K562 (cell line): ENCODE results near the gene ZNF782. TPM values are rescaled to one million over a fixed set of nuclear protein-coding genes. Genes with fewer than 3 reads are reported as not detected.

Experiments used
- ATAC-seq: fragments of 200-7000 bp; cut with Tn5 transposase; 3 replicates; pipeline ENCODE4 v1.9.1; 2020; ENCODE audit warnings: moderate library complexity
- BruUV-seq: library from RNA; stranded (reverse); fragments of 400-500 nt; replicated peaks from 2 replicates; lab custom pipeline; 2021; lab: Mats Ljungman, UMichigan
- CTCF ChIA-PET: fragments of 300-600 bp; formaldehyde crosslinking; extraction: SDS; loops from one replicate; lab custom pipeline; 2021; ENCODE audit warnings: low intra/inter-chr PET ratio; lab: Yijun Ruan, JAX
- POLR2A ChIA-PET: fragments of 300-600, 350-650 bp; sonication (Branson Sonifier 250); formaldehyde crosslinking; extraction: SDS; loops from one replicate; lab custom pipeline; 2021; ENCODE audit warnings: antibody characterized with exemption, inconsistent platforms; lab: Yijun Ruan, JAX
- DNase-seq, 4 experiments: peaks; one replicate each; pipeline versions ENCODE4 v3.0.0 to v3.0.0-alpha.2; 2011 to 2018; ENCODE audit warnings: low spot score in 3 of 4, mixed read lengths in 3 of 4; ENCODE audit errors: extremely low read depth in 1 of 4
- FAIRE-seq: peaks from 2 replicates; lab custom pipeline; 2011; peaks lifted over from hg19 to GRCh38; lab: Jason Lieb, UNC
- H2AFZ ChIP-seq: 2 replicates; pipeline ENCODE4 v1.6.0; 2011; ENCODE audit warnings: low read depth, low read length, control low read depth, inconsistent platforms
- H3K27ac ChIP-seq: fragments of 200-600 bp; 3 replicates; pipeline ENCODE4 v1.8.0; 2011; ENCODE audit warnings: low read depth, mild to moderate bottlenecking, control low read depth, inconsistent platforms, low read length, moderate library complexity, mixed read lengths; ENCODE audit errors: extremely low read depth
- H3K27me3 ChIP-seq, 2 experiments: fragments of 300-600 bp in 1 of 2; 2 replicates in 1 of 2; 3 replicates in 1 of 2; pipeline versions ENCODE4 v1.6.0 to v1.8.0; 2011; ENCODE audit warnings: inconsistent platforms in 2 of 2, low read length in 2 of 2, mild to moderate bottlenecking in 1 of 2, mixed read lengths in 1 of 2, moderate library complexity in 1 of 2; ENCODE audit not compliant: control insufficient read depth in 2 of 2, insufficient read depth in 2 of 2
- H3K36me3 ChIP-seq: fragments of 300-600 bp; 3 replicates; pipeline ENCODE4 v1.8.0; 2011; ENCODE audit warnings: mild to moderate bottlenecking, low read length, inconsistent platforms; ENCODE audit not compliant: control insufficient read depth, insufficient read depth
- H3K4me1 ChIP-seq, 2 experiments: fragments of 200-600 bp in 1 of 2; replicated peaks in 1 of 2; 2 replicates in 1 of 2; 3 replicates in 1 of 2; pipeline versions ENCODE4 v1.5.1 to v1.8.0; 2011; ENCODE audit warnings: inconsistent platforms in 2 of 2, low read length in 2 of 2, mild to moderate bottlenecking in 1 of 2, mixed read lengths in 1 of 2, moderate library complexity in 1 of 2; ENCODE audit not compliant: control insufficient read depth in 2 of 2, insufficient read depth in 2 of 2
- H3K4me2 ChIP-seq: 2 replicates; pipeline ENCODE4 v1.6.1; 2011; ENCODE audit warnings: low read length, control low read depth, inconsistent platforms, mixed read lengths; ENCODE audit not compliant: insufficient read depth
- H3K4me3 ChIP-seq: fragments of 200-600 bp; sonication (generic), shearing (Covaris generic); 2 replicates; pipeline ENCODE4 v1.5.1; 2016; ENCODE audit warnings: control low read depth, inconsistent platforms
- H3K79me2 ChIP-seq: fragments of 200-600 bp; 3 replicates; pipeline ENCODE4 v1.8.0; 2011; ENCODE audit warnings: low read length, inconsistent platforms; ENCODE audit not compliant: control insufficient read depth, insufficient read depth
- H3K9ac ChIP-seq, 2 experiments: 2 replicates each; pipeline versions ENCODE4 v1.6.0 to v1.6.1; 2011; ENCODE audit warnings: low read depth in 2 of 2, low read length in 2 of 2, control low read depth in 1 of 2, inconsistent platforms in 1 of 2, mild to moderate bottlenecking in 1 of 2, mixed read lengths in 1 of 2; ENCODE audit not compliant: insufficient read depth in 1 of 2
- H3K9me1 ChIP-seq: one replicate; pipeline ENCODE4 v1.6.0; 2011; ENCODE audit warnings: inconsistent platforms, mild to moderate bottlenecking, low read length, moderate library complexity; ENCODE audit not compliant: control insufficient read depth, insufficient read depth
- H3K9me3 ChIP-seq: replicated peaks from 2 replicates; pipeline ENCODE4 v1.5.1; 2011; ENCODE audit warnings: low read depth, low read length, inconsistent platforms; ENCODE audit not compliant: control insufficient read depth, insufficient read depth
- H4K20me1 ChIP-seq: replicated peaks from 2 replicates; pipeline ENCODE4 v1.6.1; 2011; ENCODE audit warnings: low read length, inconsistent platforms, mixed read lengths; ENCODE audit not compliant: control insufficient read depth, insufficient read depth
- CSDE1 ChIP-seq, 2 experiments: fragments of 450-650 bp; IDR thresholded peaks; 2 replicates each; pipeline ENCODE4 v1.6.1; 2016; ENCODE audit warnings: mild to moderate bottlenecking in 1 of 2
- KLF1 ChIP-seq: fragments of 450-650 bp; IDR thresholded peaks from 2 replicates; pipeline ENCODE4 v1.6.1; 2016; ENCODE audit warnings: missing genetic modification characterization, missing compliant biosample characterization
- LCOR ChIP-seq: sonication (generic); formaldehyde crosslinking; IDR thresholded peaks from 2 replicates; pipeline ENCODE4 v1.8.0; 2022; ENCODE audit warnings: mild to moderate bottlenecking, missing genetic modification reagents
- MCM7 ChIP-seq, 2 experiments: fragments of 450-650 bp; IDR thresholded peaks; 2 replicates each; pipeline ENCODE4 v1.6.1; 2016 to 2018
- NCOR1 ChIP-seq: fragments of 450-650 bp; IDR thresholded peaks from 2 replicates; pipeline ENCODE4 v1.6.1; 2016; ENCODE audit warnings: mild to moderate bottlenecking, moderate library complexity
- POLR2AphosphoS5 ChIP-seq: IDR thresholded peaks from 2 replicates; pipeline ENCODE4 v1.6.1; 2011; ENCODE audit warnings: mild to moderate bottlenecking, low read depth, low read length, moderate library complexity; ENCODE audit not compliant: control insufficient read depth, insufficient read depth
- PYGO2 ChIP-seq: fragments of 450-650 bp; IDR thresholded peaks from 2 replicates; pipeline ENCODE4 v1.6.1; 2016; ENCODE audit warnings: mild to moderate bottlenecking, missing genetic modification characterization, moderate library complexity, missing compliant biosample characterization
- RAD21 ChIP-seq, 2 experiments: fragments of 250-450 bp in 1 of 2; fragments of 450-650 bp in 1 of 2; sonication (Bioruptor Pico) in 1 of 2; formaldehyde crosslinking in 1 of 2; IDR thresholded peaks in 1 of 2; conservative IDR thresholded peaks in 1 of 2; 2 replicates each; pipeline versions ENCODE4 v1.4.0 to v1.8.0; 2020 to 2022; ENCODE audit warnings: mild to moderate bottlenecking in 2 of 2, moderate library complexity in 1 of 2
- ZNF3 ChIP-seq: fragments of 250-450 bp; sonication (Bioruptor Pico); IDR thresholded peaks from 2 replicates; pipeline ENCODE4 v1.5.0; 2021; ENCODE audit warnings: mild to moderate bottlenecking, moderate library complexity
- WGBS: fragments of 100-300 bp; shearing (Covaris generic); methylation state at CpG from one replicate; pipeline ENCODE4 v1.1.6; 2016; ENCODE audit warnings: low coverage, mixed read lengths; ENCODE audit not compliant: insufficient coverage; ENCODE audit errors: missing lambda C conversion rate; 5-methylcytosine and 5-hydroxymethylcytosine counted together
- in situ Hi-C: fragments of 300-500 bp; cut with MboI; formaldehyde crosslinking; loops from 4 replicates; pipeline ENCODE4 v1.15.0; 2018; ENCODE audit warnings: inconsistent platforms, mixed read lengths
- intact Hi-C: fragments of 100-400 bp; cut with micrococcal nuclease; formaldehyde crosslinking; loops from 2 replicates; pipeline ENCODE4 v1.14.2; 2022
- polyA plus RNA-seq, 8 experiments: library from polyadenylated mRNA; depleted of rRNA in 4 of 8; stranded (reverse) in 5 of 8; unstranded in 3 of 8; fragments of >200 nt; fragmentation: Nextera tagmentation in 2 of 8; fragmentation: Illumina TruSeq in 1 of 8; extraction: Ambion mirVana in 2 of 8; extraction: Trizol in 1 of 8; gene quantifications; 2 replicates each; pipeline versions ENCODE4 v1.2.1 to v1.2.3, GENCODE V29; 2011 to 2014; ENCODE audit warnings: inconsistent platforms in 1 of 8, missing spikeins in 1 of 8
- total RNA-seq, 7 experiments: library from RNA; depleted of rRNA in 6 of 7; stranded (reverse); fragments of >200 nt in 6 of 7; fragmentation: Illumina TruSeq in 2 of 7; extraction: Trizol in 2 of 7; gene quantifications; 2 replicates each; pipeline versions ENCODE4 v1.2.1 to v1.2.3, GENCODE V29; 2011 to 2021; ENCODE audit warnings: low replicate concordance in 1 of 7

ZNF782 gene
- total and polyA plus RNA-seq, 9 of the 15 experiments (the other 6 are each of a cell fraction or from before 2014, with no cell fraction given) = 0.38 to 8.8 (median 4.5) TPM

DNA sequence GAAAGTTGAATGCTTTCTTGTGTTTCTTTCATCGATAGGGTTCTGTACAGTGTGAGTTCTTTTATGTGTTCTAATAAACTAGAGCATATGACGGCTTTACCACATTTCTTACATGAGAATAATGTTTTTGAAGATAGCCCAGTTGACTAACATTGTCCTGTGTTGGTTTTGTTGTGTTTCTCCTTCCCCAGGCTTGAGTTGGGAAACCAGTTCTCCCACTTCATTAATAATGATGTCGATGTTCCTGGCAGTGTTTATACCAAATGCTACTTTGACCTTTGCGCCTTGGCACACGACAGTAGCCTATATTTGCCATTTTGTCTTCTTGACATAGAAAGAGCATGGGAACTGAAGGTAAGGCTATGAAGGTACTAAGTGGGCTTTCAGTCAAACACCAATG, 14.4 kb upstream of the ZNF782 start:
- Histone ChIP-seq H3K4me2 (no peak overlapping the region), H3K79me2 (no peaks in the 10 kb centered on the region), H3K36me3 (no peaks in the 10 kb centered on the region), H3K9ac (no peak overlapping the region), H2AFZ (no peak overlapping the region), H3K27ac (no peak overlapping the region), H3K9me1 (no peaks in the 10 kb centered on the region), H3K27me3 (no peaks in the 10 kb centered on the region), H3K9me3 (no peaks in the 10 kb centered on the region; the same call in 1 of the 2 replicates), H3K4me3 (no peak overlapping the region), H3K4me1 (no peaks in the 10 kb centered on the region), H4K20me1 (no peaks in the 10 kb centered on the region)
- intact Hi-C loops = no loop called here
- FAIRE-seq (no peak), ATAC-seq (no peak), DNase-seq (no peak)
- ChIA-PET CTCF (no interaction called here), POLR2A (no interaction called here)
- 19% methylated on average over 5 of the region's 5 CpGs for WGBS
- in situ Hi-C loops = no loop called here
- TF ChIP-seq NCOR1 (no peak), LCOR (no peak), ZNF3 (CRISPR knock-in tag) (no peak), RAD21 (CRISPR knock-in tag; conservative IDR thresholded peaks at IDR 0.05 in 1 of 2, IDR thresholded peaks at IDR 0.05 in 1 of 2) (no peak), KLF1 (tag) (no peak), MCM7 (IDR thresholded peaks at IDR 0.05) (no peak), POLR2AphosphoS5 (no peak), PYGO2 (tag) (no peak), CSDE1 (IDR thresholded peaks at IDR 0.05) (no peak)
- no TSS peak for BruUV-seq
